Measurements from ENCODE around the gene CLDN12. TPM values are rescaled to one million over a fixed set of nuclear protein-coding genes. Genes with fewer than 3 reads are reported as not detected.
A peak's percentile ranks its signal among the peaks of the same experiment; 100 is the strongest.

The CLDN12 gene
- 10 to 100 TPM; 31.8 to 33.9 TPM for total RNA-seq
- 40.5 TPM for polyA plus RNA-seq (ENCODE audit: insufficient read depth, low read depth, low replicate concordance)
- long read RNA-seq, donor 1, transcript CLDN12-201 (3 exons, 3,565 nt) = major isoform, 17 of 23 reads
- long read RNA-seq, donor 1, partial matches to known transcripts = 0 of 23 reads
- long read RNA-seq, donor 1, other reads (novel, unspliced or antisense) = 0 of 23 reads
- long read RNA-seq, donor 2, transcript CLDN12-201 (3 exons, 3,565 nt) = major isoform, 5 of 16 reads
- long read RNA-seq, donor 2, partial matches to known transcripts = 11 of 16 reads
- long read RNA-seq, donor 2, other reads (novel, unspliced or antisense) = 0 of 16 reads

GRCh38 chr7:90403174-90404113 lies at the start of gene CLDN12:
Gene CLDN12, plus strand, starts transcription at chr7:90403461. Its CDS starts 9,216 bp downstream, at chr7:90412677.
- H3K27ac ChIP-seq = peak within 1 kb of the TSS; percentile 94
- 0% methylated on average over 34 of the region's 35 CpGs for WGBS, 2 donors
- DNase-seq = peak; percentile 94
- intact Hi-C loops (cut with DNase I; ENCODE audit: low total_unique reads) = no loop called here
- TF ChIP-seq CTCF (IDR thresholded peaks at IDR 0.05) = peak in 2 of 3 experiments; percentile 7 to 14
- TF ChIP-seq POLR2A (IDR thresholded peaks at IDR 0.05) = no peak
- peaks cover 14% of the 10 kb centered on the region for H3K4me1 ChIP-seq
- H3K9me3 ChIP-seq = no peaks in the 10 kb centered on the region
- H3K36me3 ChIP-seq (ENCODE audit: low read depth, missing control alignments) = no peaks in the 10 kb centered on the region
- peak within 1 kb of the TSS; percentile 70 to 87 for H3K4me3 ChIP-seq
- no peaks in the 10 kb centered on the region for H3K27me3 ChIP-seq

- DNase-seq = no peak
- WGBS, 2 donors = 91 to 93% methylated on average over 1 of the region's 1 CpG
- H3K4me3 ChIP-seq = no peak overlapping the region
- H3K9me3 ChIP-seq = no peaks in the 10 kb centered on the region
- no peaks in the 10 kb centered on the region for H3K27me3 ChIP-seq
- intact Hi-C loops (cut with DNase I; ENCODE audit: low total_unique reads) = no loop called here
- no peaks in the 10 kb centered on the region for H3K4me1 ChIP-seq
- TF ChIP-seq POLR2A (IDR thresholded peaks at IDR 0.05) = no peak
- TF ChIP-seq CTCF (IDR thresholded peaks at IDR 0.05) = no peak
- peaks cover 3% of the 10 kb centered on the region for H3K36me3 ChIP-seq (ENCODE audit: low read depth, missing control alignments)
- no peak overlapping the region for H3K27ac ChIP-seq
Observed at GRCh38 chr7:90383422-90383821, 19.8 kb upstream of the CLDN12 start.

- DNase-seq = no peak
- H3K4me1 ChIP-seq = no peaks in the 10 kb centered on the region
- H3K27ac ChIP-seq = no peak overlapping the region
- TF ChIP-seq CTCF (IDR thresholded peaks at IDR 0.05) (no peak), POLR2A (IDR thresholded peaks at IDR 0.05) (no peak)
- H3K9me3 ChIP-seq = no peaks in the 10 kb centered on the region
- H3K36me3 ChIP-seq (ENCODE audit: low read depth, missing control alignments) = peaks cover 3% of the 10 kb centered on the region
- WGBS, 2 donors = 84 to 94% methylated on average over 3 of the region's 3 CpGs
- H3K4me3 ChIP-seq = no peak overlapping the region
- H3K27me3 ChIP-seq = no peaks in the 10 kb centered on the region
- intact Hi-C loops (cut with DNase I; ENCODE audit: low total_unique reads) = no loop called here
Observed at GRCh38 chr7:90383861-90384260, 19.4 kb upstream of the CLDN12 start.

- TF ChIP-seq CTCF (IDR thresholded peaks at IDR 0.05) = no peak
- no peak for TF ChIP-seq POLR2A (IDR thresholded peaks at IDR 0.05)
- Histone ChIP-seq H3K9me3 (no peaks in the 10 kb centered on the region), H3K27me3 (no peaks in the 10 kb centered on the region), H3K4me1 (no peaks in the 10 kb centered on the region), H3K27ac (no peak overlapping the region), H3K4me3 (no peak overlapping the region), H3K36me3 (ENCODE audit: low read depth, missing control alignments) (peaks cover 3% of the 10 kb centered on the region)
- no peak for DNase-seq
- intact Hi-C loops (cut with DNase I; ENCODE audit: low total_unique reads) = no loop called here
Observed at GRCh38 chr7:90384433-90384832, 18.8 kb upstream of the CLDN12 start.
